Heart left ventricle (tissue), 16 donors: ENCODE data around the gene OSCP1. TPM values are rescaled to one million over a fixed set of nuclear protein-coding genes. Genes with fewer than 3 reads are reported as not detected.

ENCODE experiments used
- ATAC-seq, 4 donors: fragments of 200-7000 bp; cut with Tn5 transposase; one replicate each; pipeline ENCODE4 v1.9.1; 2020 to 2022; ENCODE audit warnings: moderate library complexity in 4 of 4, mild to moderate bottlenecking in 3 of 4, moderate number of reproducible peaks in 1 of 4
- DNase-seq, 5 donors: peaks; one replicate each; pipeline ENCODE4 v3.0.0-alpha.2; 2020
- H3K27ac ChIP-seq, 12 donors: fragments of 200-600 bp; sonication (generic) in 4 of 12; one replicate each; pipeline versions ENCODE4 v1.5.0 to v1.8.0; 2016 to 2022; ENCODE audit warnings: mild to moderate bottlenecking in 2 of 12
- H3K27me3 ChIP-seq, 9 donors: fragments of 200-600 bp; sonication (generic) in 2 of 9; one replicate each; pipeline versions ENCODE4 v1.5.1 to v1.8.0; 2016 to 2022; ENCODE audit warnings: mild to moderate bottlenecking in 3 of 9
- H3K36me3 ChIP-seq, 9 donors: fragments of 200-600 bp; sonication (generic) in 2 of 9; one replicate each; pipeline versions ENCODE4 v1.5.0 to v1.8.0; 2018 to 2022; ENCODE audit warnings: mild to moderate bottlenecking in 2 of 9
- H3K4me1 ChIP-seq, 12 donors: fragments of 200-600 bp; sonication (generic) in 4 of 12; one replicate each; pipeline versions ENCODE4 v1.5.0 to v1.8.0; 2016 to 2022; ENCODE audit warnings: mild to moderate bottlenecking in 3 of 12
- H3K4me3 ChIP-seq, 12 donors: fragments of 200-600 bp; sonication (generic) in 4 of 12; one replicate each; pipeline versions ENCODE4 v1.5.0 to v1.8.0; 2017 to 2022; ENCODE audit warnings: mild to moderate bottlenecking in 9 of 12, moderate library complexity in 4 of 12
- H3K9me3 ChIP-seq, 12 donors: fragments of 200-600 bp; sonication (generic) in 4 of 12; one replicate each; pipeline versions ENCODE4 v1.5.0 to v1.8.0; 2016 to 2022; ENCODE audit warnings: mild to moderate bottlenecking in 1 of 12
- CTCF ChIP-seq, 12 donors: fragments of 200-600 bp; sonication (generic) in 4 of 12; IDR thresholded peaks; one replicate each; pipeline versions ENCODE4 v1.5.0 to v1.8.0; 2018 to 2022; ENCODE audit warnings: antibody characterized with exemption in 12 of 12, mild to moderate bottlenecking in 5 of 12
- POLR2A ChIP-seq, 2 donors: fragments of 450-650 bp; IDR thresholded peaks; one replicate each; pipeline ENCODE4 v1.6.1; 2017; ENCODE audit warnings: antibody characterized with exemption in 2 of 2, mild to moderate bottlenecking in 2 of 2, moderate library complexity in 2 of 2
- WGBS, 4 donors: extraction: QIAGEN DNeasy Blood & Tissue Kit in 2 of 4; methylation state at CpG; one replicate each; pipeline versions ENCODE4 v1.1.5 to v1.1.7; 2013 to 2018; 5-methylcytosine and 5-hydroxymethylcytosine counted together
- intact Hi-C, 10 donors: fragments of 100-400 bp; cut with DNase I; formaldehyde crosslinking; loops; one replicate each; pipeline versions ENCODE4 v1.11.1 to v1.14.2; 2022
- polyA plus RNA-seq, 2 donors: library from polyadenylated mRNA; stranded (reverse); fragments of 200-250 nt; gene quantifications; one replicate each; pipeline ENCODE4 v1.2.3, GENCODE V29; 2013
- total RNA-seq, 9 donors: library from RNA; depleted of rRNA in 2 of 9; stranded (reverse); fragments of >200 nt in 2 of 9; fragmentation: NEBNext Ultra II Directional in 3 of 9; extraction: Animal tissue kit (Norgen Biotek cat#: 25700) in 3 of 9; gene quantifications; one replicate each; pipeline versions ENCODE4 v1.1.0 to v1.2.4, GENCODE V29; 2016 to 2023
- donor health status: ischemic (EF 13 %, LVEDD 7.1; RV severe dilation, severe dysfunction).
- donor health status: healthy with polysubstance abuse.
- donor health status: DM: no; HTN: yes; CAD: no.
- donor health status: DM: no; HTN: no; CAD: no.
- donor health status: ischemic (EF 25% LVEDD 6.9; RV normal size, moderate dysfunction).
- donor health status: ischemic (EF 25% LVEDD 5.7; RV mildly dilated, moderate dysfunction).
- donor health status: healthy.
- donor health status: DM: yes; HTN: yes; CAD: no.
- donor health status: ischemic (EF 35%, LVEDD 5.7; RV mildly dilated, moderate dysfunction).
- donor health status: nonischemic (EF 11% LVEDD 7.7; RV severe dilation, severe dysfunction).
- donor health status: DM: yes; HTN: yes; CAD: no.
- donor health status: PGD.
- donor health status: ischemic (EF 29% LVEDD 5.4; RV normal size, mild dysfunction).
- donor health status: nonischemic (EF 23%, LVEDD 6.1; RV moderate dilation, normal function).

The OSCP1 gene
- total and polyA plus RNA-seq, 11 donors = 3.8 to 11.5 (median 6.0) TPM

- H3K27me3 ChIP-seq = no peaks in the 10 kb centered on the region
- DNase-seq (peak in 4 of 5 donors; percentile 43 to 60 (median 54)), ATAC-seq (no peak)
- TF ChIP-seq CTCF (IDR thresholded peaks at IDR 0.05) (no peak), POLR2A (IDR thresholded peaks at IDR 0.05) (no peak)
- H3K4me1 ChIP-seq = peaks cover 15 to 85% (median 68%) of the 10 kb centered on the region in 12 donors
- peak overlapping the region; percentile 45 to 99 (median 97) for H3K27ac ChIP-seq
- WGBS, 4 donors = 1 to 4% (median 2%) methylated on average over 21 to 25 of the region's 25 CpGs
- peak overlapping the region; percentile 70 to 98 (median 91) for H3K4me3 ChIP-seq
- H3K9me3 ChIP-seq = no peaks in the 10 kb centered on the region
- peaks cover 0 to 5% (median 0%) of the 10 kb centered on the region in 9 donors for H3K36me3 ChIP-seq
- intact Hi-C loops = loop anchor here in 1 of 10 donors (10.0 kb wide), 1 partner anchor 160 kb away; the partner anchor contains the start of gene THRAP3
Observed at GRCh38 chr1:36384542-36385409, 65.5 kb downstream of the OSCP1 start.

- DNase-seq (peak in 2 of 5 donors; percentile 54 to 73), ATAC-seq (no peak)
- peaks cover 15 to 84% (median 66%) of the 10 kb centered on the region in 12 donors for H3K4me1 ChIP-seq
- intact Hi-C loops = loop anchor here in 1 of 10 donors (10.0 kb wide), 1 partner anchor 158 kb away; the partner anchor contains the start of gene THRAP3
- no peak overlapping the region for H3K4me3 ChIP-seq
- H3K27ac ChIP-seq = peak overlapping the region in 7 of 12 donors; percentile 20 to 52 (median 32)
- 55 to 77% (median 74%) methylated on average over 4 of the region's 4 CpGs for WGBS, 4 donors
- no peaks in the 10 kb centered on the region for H3K27me3 ChIP-seq
- TF ChIP-seq POLR2A (IDR thresholded peaks at IDR 0.05) = no peak
- no peak for TF ChIP-seq CTCF (IDR thresholded peaks at IDR 0.05)
- peaks cover 0 to 1% (median 0%) of the 10 kb centered on the region in 9 donors for H3K36me3 ChIP-seq
- no peaks in the 10 kb centered on the region for H3K9me3 ChIP-seq
Observed at GRCh38 chr1:36383240-36383639, 67.0 kb downstream of the OSCP1 start.

DNA sequence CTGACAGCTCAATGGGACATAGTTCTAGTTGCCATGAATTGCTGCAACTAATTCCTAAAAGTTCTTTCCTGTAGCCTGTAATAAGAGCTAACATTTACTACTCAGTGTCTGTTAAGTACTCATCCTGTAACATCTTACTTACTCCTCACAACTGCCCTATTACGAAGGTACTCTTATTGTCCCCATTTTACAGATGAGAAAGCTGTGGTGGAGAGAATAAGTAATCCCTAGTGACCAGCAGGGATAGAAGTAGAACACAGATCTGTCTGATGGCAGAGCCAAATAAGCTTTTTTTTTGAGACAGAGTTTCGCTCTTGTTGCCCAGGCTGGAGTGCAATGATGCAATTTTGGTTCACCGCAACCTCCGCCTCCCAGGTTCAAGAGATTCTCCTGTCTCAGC, 67.6 kb downstream of the OSCP1 start:
- intact Hi-C loops = loop anchor here in 1 of 10 donors (10.0 kb wide), 1 partner anchor 158 kb away; the partner anchor contains the start of gene THRAP3
- peak overlapping the region in 5 of 12 donors; percentile 20 to 52 (median 27) for H3K27ac ChIP-seq
- H3K4me1 ChIP-seq = peaks cover 15 to 85% (median 67%) of the 10 kb centered on the region in 12 donors
- no peak overlapping the region for H3K4me3 ChIP-seq
- DNase-seq (no peak), ATAC-seq (no peak)
- H3K36me3 ChIP-seq = peaks cover 0 to 7% (median 0%) of the 10 kb centered on the region in 9 donors
- no peaks in the 10 kb centered on the region for H3K9me3 ChIP-seq
- H3K27me3 ChIP-seq = no peaks in the 10 kb centered on the region
- no peak for TF ChIP-seq POLR2A (IDR thresholded peaks at IDR 0.05)
- WGBS, 4 donors = 95 to 98% (median 97%) methylated on average over 4 of the region's 4 CpGs

- intact Hi-C loops = loop anchor here in 1 of 10 donors (10.0 kb wide), 1 partner anchor 157 kb away; the partner anchor contains the start of gene THRAP3
- WGBS, 4 donors = 81 to 88% (median 87%) methylated on average over 9 of the region's 9 CpGs
- Histone ChIP-seq H3K9me3 (no peaks in the 10 kb centered on the region), H3K36me3 (peaks cover 0 to 8% (median 0%) of the 10 kb centered on the region in 9 donors), H3K4me1 (peaks cover 15 to 84% (median 66%) of the 10 kb centered on the region in 12 donors), H3K27ac (peak overlapping the region in 2 of 12 donors; percentile 5 to 20), H3K4me3 (no peak overlapping the region), H3K27me3 (no peaks in the 10 kb centered on the region)
- TF ChIP-seq POLR2A (IDR thresholded peaks at IDR 0.05) (no peak), CTCF (IDR thresholded peaks at IDR 0.05) (no peak)
- peak in 1 of 5 donors; percentile 3 for DNase-seq
- ATAC-seq = no peak
Observed at GRCh38 chr1:36382231-36382630, 68.0 kb downstream of the OSCP1 start.
